HCT116 (cell line): ENCODE results near the gene GRIK2. TPM values are rescaled to one million over a fixed set of nuclear protein-coding genes. Genes with fewer than 3 reads are reported as not detected.

Source experiments
- ATAC-seq: fragments of 200-7000 bp; cut with Tn5 transposase; 2 replicates; pipeline ENCODE4 v1.9.1; 2020; ENCODE audit warnings: mild to moderate bottlenecking, moderate library complexity
- BruUV-seq: library from RNA; stranded (reverse); fragments of 400-500 nt; replicated peaks from 2 replicates; lab custom pipeline; 2021; lab: Mats Ljungman, UMichigan
- CTCF ChIA-PET: fragments of 300-600 bp; sonication (Branson Sonifier 250); formaldehyde crosslinking; loops from one replicate; lab custom pipeline; 2021; ENCODE audit warnings: antibody characterized with exemption; lab: Charles Lee
- POLR2A ChIA-PET: fragments of 300-600, 350-600 bp; sonication (Branson Sonifier 250); formaldehyde crosslinking; loops from one replicate; lab custom pipeline; 2021; ENCODE audit warnings: antibody characterized with exemption; lab: Charles Lee
- RAD21 ChIA-PET, 2 experiments: fragments of 300-600 bp; sonication (Branson Sonifier 250); formaldehyde crosslinking; loops; one replicate each; lab custom pipeline; 2023; ENCODE audit warnings: low total read pairs in 2 of 2; ENCODE audit not compliant: uncharacterized antibody in 2 of 2, unreplicated experiment in 2 of 2, low non-redundant PET in 1 of 2; lab: Charles Lee
- DNase-seq: peaks from one replicate; pipeline ENCODE4 v3.0.0-alpha.2; 2010; ENCODE audit warnings: low read depth, low spot score
- H2AFZ ChIP-seq: fragments of 200-600 bp; shearing (Covaris generic), sonication (generic); 2 replicates; pipeline ENCODE4 v1.6.1; 2017; ENCODE audit warnings: low read depth, mixed run types, mixed read lengths, antibody characterized with exemption, low read length; ENCODE audit not compliant: poor library complexity, severe bottlenecking
- H3K27ac ChIP-seq: 2 replicates; pipeline ENCODE4 v1.5.1; 2012; ENCODE audit warnings: low read depth, low read length
- H3K27me3 ChIP-seq: fragments of 200-600 bp; sonication (generic); 2 replicates; pipeline ENCODE4 v1.6.1; 2016; ENCODE audit warnings: mixed run types, low read length, mixed read lengths; ENCODE audit not compliant: insufficient read depth
- H3K36me3 ChIP-seq, 2 experiments: fragments of 200-500 bp in 1 of 2; fragments of 200-600 bp in 1 of 2; sonication (Bioruptor generic) in 1 of 2; sonication (generic) in 1 of 2; 2 replicates each; pipeline versions ENCODE4 v1.5.1 to v1.6.1; 2014 to 2016; ENCODE audit warnings: low read length in 2 of 2, inconsistent platforms in 1 of 2, mixed read lengths in 1 of 2, mixed run types in 1 of 2; ENCODE audit not compliant: insufficient read depth in 2 of 2, control insufficient read depth in 1 of 2
- H3K4me1 ChIP-seq, 2 experiments: fragments of 200-600 bp in 1 of 2; sonication (generic) in 1 of 2; 2 replicates each; pipeline versions ENCODE4 v1.5.1 to v1.6.1; 2012 to 2017; ENCODE audit warnings: low read length in 2 of 2, inconsistent platforms in 1 of 2, mild to moderate bottlenecking in 1 of 2, mixed read lengths in 1 of 2, mixed run types in 1 of 2, moderate library complexity in 1 of 2; ENCODE audit not compliant: insufficient read depth in 2 of 2, control insufficient read depth in 1 of 2
- H3K4me2 ChIP-seq: fragments of 200-600 bp; sonication (generic); 2 replicates; pipeline ENCODE4 v1.6.1; 2017; ENCODE audit warnings: mixed run types, low read length, mixed read lengths
- H3K4me3 ChIP-seq, 2 experiments: fragments of 200-600 bp in 1 of 2; sonication (generic) in 1 of 2; replicated peaks in 1 of 2; 2 replicates each; pipeline ENCODE4 v1.5.1; 2011 to 2016; ENCODE audit warnings: low read length in 2 of 2, control low read depth in 1 of 2, low read depth in 1 of 2, mild to moderate bottlenecking in 1 of 2, mixed read lengths in 1 of 2, mixed run types in 1 of 2
- H3K79me2 ChIP-seq: fragments of 200-600 bp; sonication (generic); 2 replicates; pipeline ENCODE4 v1.6.1; 2017; ENCODE audit warnings: mild to moderate bottlenecking, mixed run types, low read length, moderate library complexity, mixed read lengths; ENCODE audit not compliant: insufficient read depth
- H3K9ac ChIP-seq: fragments of 200-600 bp; sonication (generic); 2 replicates; pipeline ENCODE4 v1.6.1; 2016; ENCODE audit warnings: low read length, mixed read lengths
- H3K9me2 ChIP-seq: fragments of 200-600 bp; sonication (generic), shearing (Covaris generic); 2 replicates; pipeline ENCODE4 v1.6.1; 2017; ENCODE audit warnings: mixed run types, mild to moderate bottlenecking, moderate library complexity; ENCODE audit not compliant: insufficient read depth
- H3K9me3 ChIP-seq, 2 experiments: fragments of 200-500 bp in 1 of 2; fragments of 200-600 bp in 1 of 2; sonication (Bioruptor generic) in 1 of 2; sonication (generic) in 1 of 2; 2 replicates each; pipeline ENCODE4 v1.6.1; 2014 to 2017; ENCODE audit warnings: low read length in 2 of 2, mixed read lengths in 2 of 2, inconsistent platforms in 1 of 2, low read depth in 1 of 2, mild to moderate bottlenecking in 1 of 2, mixed run types in 1 of 2, moderate library complexity in 1 of 2; ENCODE audit not compliant: control insufficient read depth in 1 of 2, insufficient read depth in 1 of 2
- H4K20me1 ChIP-seq: fragments of 200-600 bp; sonication (generic), shearing (Covaris generic); 2 replicates; pipeline ENCODE4 v1.6.1; 2017; ENCODE audit warnings: mixed run types, mild to moderate bottlenecking, moderate library complexity; ENCODE audit not compliant: insufficient read depth
- ATF3 ChIP-seq: IDR thresholded peaks from 2 replicates; pipeline ENCODE4 v1.6.1; 2012
- CBX3 ChIP-seq: IDR thresholded peaks from 2 replicates; pipeline ENCODE4 v1.6.1; 2012; ENCODE audit warnings: low read depth
- CEBPB ChIP-seq: IDR thresholded peaks from 2 replicates; pipeline ENCODE4 v1.6.1; 2012; ENCODE audit warnings: low read depth
- EZH2 ChIP-seq: fragments of 200-600 bp; sonication (generic); IDR thresholded peaks from 2 replicates; pipeline ENCODE4 v1.6.1; 2017; ENCODE audit warnings: antibody characterized with exemption, mixed run types
- EZH2phosphoT487 ChIP-seq: fragments of 200-600 bp; IDR thresholded peaks from 2 replicates; pipeline ENCODE4 v1.6.1; 2018; ENCODE audit warnings: antibody characterized with exemption, borderline replicate concordance
- FOSL1 ChIP-seq: IDR thresholded peaks from 2 replicates; pipeline ENCODE4 v1.6.1; 2012; ENCODE audit warnings: low read depth
- POLR2A ChIP-seq: IDR thresholded peaks from 2 replicates; pipeline ENCODE4 v1.7.0; 2011; ENCODE audit warnings: borderline replicate concordance; ENCODE audit not compliant: insufficient read depth, insufficient read length; ENCODE audit errors: extremely low read depth
- SIN3A ChIP-seq: IDR thresholded peaks from 2 replicates; pipeline ENCODE4 v1.6.1; 2012; ENCODE audit warnings: low read depth
- SP1 ChIP-seq: IDR thresholded peaks from 2 replicates; pipeline ENCODE4 v1.6.1; 2012; ENCODE audit warnings: low read depth
- SRF ChIP-seq: IDR thresholded peaks from 2 replicates; pipeline ENCODE4 v1.6.1; 2012; ENCODE audit warnings: low read depth
- YY1 ChIP-seq: IDR thresholded peaks from 2 replicates; pipeline ENCODE4 v1.6.1; 2011; ENCODE audit warnings: low read length, low read depth, moderate library complexity, mild to moderate bottlenecking; ENCODE audit not compliant: insufficient replicate concordance; ENCODE audit errors: extremely low read depth
- ZFX ChIP-seq: fragments of 450-650 bp; IDR thresholded peaks from 2 replicates; pipeline ENCODE4 v1.6.1; 2017
- ZNF274 ChIP-seq: fragments of 200-500 bp; sonication (Bioruptor generic); IDR thresholded peaks from 2 replicates; pipeline ENCODE4 v1.6.1; 2014; ENCODE audit warnings: mild to moderate bottlenecking, low read depth, low read length, inconsistent platforms
- intact Hi-C: fragments of 100-400 bp; cut with micrococcal nuclease; formaldehyde crosslinking; loops from 2 replicates; pipeline ENCODE4 v1.10.0; 2022
- total RNA-seq: library from RNA; stranded (reverse); gene quantifications from one replicate; pipeline ENCODE4 v1.2.1, GENCODE V29; 2021; ENCODE audit not compliant: unreplicated experiment
- TF ChIP-seq, protein P1 (sequence below): IDR thresholded peaks from 2 replicates; pipeline ENCODE4 v1.6.1; 2011; ENCODE audit warnings: mild to moderate bottlenecking, low read length, moderate library complexity; ENCODE audit not compliant: insufficient replicate concordance; ENCODE audit errors: extremely low read depth
- TF ChIP-seq, protein P2 (sequence below): IDR thresholded peaks from 2 replicates; pipeline ENCODE4 v1.6.1; 2012
- TF ChIP-seq, protein P3 (sequence below): IDR thresholded peaks from 2 replicates; pipeline ENCODE4 v1.6.1; 2012; ENCODE audit warnings: low read depth

GRIK2 gene
- total RNA-seq, 1 experiment from 2014 or later, result 0.64 TPM

DNA sequence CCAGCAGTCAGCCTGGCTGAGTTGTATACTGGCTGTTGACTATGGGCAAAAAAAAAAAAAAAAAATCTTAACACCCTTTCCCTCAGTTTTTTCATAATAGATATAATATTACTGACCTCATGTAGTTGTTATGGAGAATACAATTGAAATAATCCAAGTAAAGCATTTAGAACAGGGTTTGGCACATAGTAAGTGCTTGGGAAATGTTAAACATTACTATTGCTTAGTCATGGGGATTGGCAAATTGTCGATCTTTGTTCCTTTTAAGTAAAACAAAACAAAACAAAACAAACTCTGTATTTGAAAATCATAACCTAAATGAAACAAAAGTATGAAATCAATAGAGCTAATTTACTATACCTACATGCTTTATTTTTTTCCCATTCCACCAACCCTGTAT is 458.4 kb downstream of the GRIK2 start (continued):
- TF ChIP-seq CBX3 (no peak), CEBPB (no peak), POLR2A (no peak), ATF3 (no peak), EZH2 (no peak), ZFX (no peak)

- H3K79me2 ChIP-seq, result no peaks in the 10 kb centered on the region
- H3K9ac ChIP-seq, result no peak overlapping the region
- H3K4me1 ChIP-seq, result no peaks in the 10 kb centered on the region
- ChIA-PET POLR2A (no interaction called here), CTCF (no interaction called here), RAD21 (no interaction called here)
- TF ChIP-seq SIN3A, result no peak
- TF ChIP-seq, protein P1, sequence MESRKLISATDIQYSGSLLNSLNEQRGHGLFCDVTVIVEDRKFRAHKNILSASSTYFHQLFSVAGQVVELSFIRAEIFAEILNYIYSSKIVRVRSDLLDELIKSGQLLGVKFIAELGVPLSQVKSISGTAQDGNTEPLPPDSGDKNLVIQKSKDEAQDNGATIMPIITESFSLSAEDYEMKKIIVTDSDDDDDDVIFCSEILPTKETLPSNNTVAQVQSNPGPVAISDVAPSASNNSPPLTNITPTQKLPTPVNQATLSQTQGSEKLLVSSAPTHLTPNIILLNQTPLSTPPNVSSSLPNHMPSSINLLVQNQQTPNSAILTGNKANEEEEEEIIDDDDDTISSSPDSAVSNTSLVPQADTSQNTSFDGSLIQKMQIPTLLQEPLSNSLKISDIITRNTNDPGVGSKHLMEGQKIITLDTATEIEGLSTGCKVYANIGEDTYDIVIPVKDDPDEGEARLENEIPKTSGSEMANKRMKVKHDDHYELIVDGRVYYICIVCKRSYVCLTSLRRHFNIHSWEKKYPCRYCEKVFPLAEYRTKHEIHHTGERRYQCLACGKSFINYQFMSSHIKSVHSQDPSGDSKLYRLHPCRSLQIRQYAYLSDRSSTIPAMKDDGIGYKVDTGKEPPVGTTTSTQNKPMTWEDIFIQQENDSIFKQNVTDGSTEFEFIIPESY, result no peak
- no peak for TF ChIP-seq EZH2phosphoT487
- no peak for TF ChIP-seq YY1
- no peak for TF ChIP-seq SRF
- TF ChIP-seq, protein P2, sequence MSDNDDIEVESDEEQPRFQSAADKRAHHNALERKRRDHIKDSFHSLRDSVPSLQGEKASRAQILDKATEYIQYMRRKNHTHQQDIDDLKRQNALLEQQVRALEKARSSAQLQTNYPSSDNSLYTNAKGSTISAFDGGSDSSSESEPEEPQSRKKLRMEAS, result no peak
- TF ChIP-seq ZFX, result no peak
- no peak for TF ChIP-seq POLR2A
- TF ChIP-seq ZNF274, result no peak
- no peak for TF ChIP-seq FOSL1
- TF ChIP-seq SP1, result no peak
- TF ChIP-seq, protein P3, sequence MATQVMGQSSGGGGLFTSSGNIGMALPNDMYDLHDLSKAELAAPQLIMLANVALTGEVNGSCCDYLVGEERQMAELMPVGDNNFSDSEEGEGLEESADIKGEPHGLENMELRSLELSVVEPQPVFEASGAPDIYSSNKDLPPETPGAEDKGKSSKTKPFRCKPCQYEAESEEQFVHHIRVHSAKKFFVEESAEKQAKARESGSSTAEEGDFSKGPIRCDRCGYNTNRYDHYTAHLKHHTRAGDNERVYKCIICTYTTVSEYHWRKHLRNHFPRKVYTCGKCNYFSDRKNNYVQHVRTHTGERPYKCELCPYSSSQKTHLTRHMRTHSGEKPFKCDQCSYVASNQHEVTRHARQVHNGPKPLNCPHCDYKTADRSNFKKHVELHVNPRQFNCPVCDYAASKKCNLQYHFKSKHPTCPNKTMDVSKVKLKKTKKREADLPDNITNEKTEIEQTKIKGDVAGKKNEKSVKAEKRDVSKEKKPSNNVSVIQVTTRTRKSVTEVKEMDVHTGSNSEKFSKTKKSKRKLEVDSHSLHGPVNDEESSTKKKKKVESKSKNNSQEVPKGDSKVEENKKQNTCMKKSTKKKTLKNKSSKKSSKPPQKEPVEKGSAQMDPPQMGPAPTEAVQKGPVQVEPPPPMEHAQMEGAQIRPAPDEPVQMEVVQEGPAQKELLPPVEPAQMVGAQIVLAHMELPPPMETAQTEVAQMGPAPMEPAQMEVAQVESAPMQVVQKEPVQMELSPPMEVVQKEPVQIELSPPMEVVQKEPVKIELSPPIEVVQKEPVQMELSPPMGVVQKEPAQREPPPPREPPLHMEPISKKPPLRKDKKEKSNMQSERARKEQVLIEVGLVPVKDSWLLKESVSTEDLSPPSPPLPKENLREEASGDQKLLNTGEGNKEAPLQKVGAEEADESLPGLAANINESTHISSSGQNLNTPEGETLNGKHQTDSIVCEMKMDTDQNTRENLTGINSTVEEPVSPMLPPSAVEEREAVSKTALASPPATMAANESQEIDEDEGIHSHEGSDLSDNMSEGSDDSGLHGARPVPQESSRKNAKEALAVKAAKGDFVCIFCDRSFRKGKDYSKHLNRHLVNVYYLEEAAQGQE, result no peak
- no peak overlapping the region for H2AFZ ChIP-seq
- H4K20me1 ChIP-seq, result no peaks in the 10 kb centered on the region
- no peaks in the 10 kb centered on the region for H3K9me3 ChIP-seq
- H3K4me2 ChIP-seq, result no peak overlapping the region
- no TSS peak for BruUV-seq
- intact Hi-C loops, result no loop called here
- ATAC-seq (no peak), DNase-seq (no peak)
- H3K9me2 ChIP-seq, result no peaks in the 10 kb centered on the region
- no peaks in the 10 kb centered on the region for H3K36me3 ChIP-seq
- H3K27ac ChIP-seq, result no peak overlapping the region
- no peak overlapping the region for H3K4me3 ChIP-seq
- H3K27me3 ChIP-seq, result no peaks in the 10 kb centered on the region
Observed at GRCh38 chr6:101853231-101854085, 459.9 kb downstream of the GRIK2 start.
